T follicular helper cell (primary cell): ENCODE data around the gene AP2A1.

Source experiments
- DNase-seq: peaks from one replicate; pipeline ENCODE4 v3.0.0-alpha.2; 2020; ENCODE audit warnings: low read depth

AP2A1 gene

GRCh38 chr19:49855676-49856573 lies 89.1 kb downstream of the AP2A1 start:
- no peak for DNase-seq

- DNase-seq: no peak
Measured at GRCh38 chr19:49856574-49857021, 89.8 kb downstream of the AP2A1 start.
